Fibroblast of peridontal ligament (primary cell): ENCODE data around the gene PER2.
A peak's percentile ranks its signal among the peaks of the same experiment; 100 is the strongest.
"Not testable (repeated sequence)": the region's sequence is repeated elsewhere in the genome, so short reads cannot be mapped to it uniquely, and the experiment has no call there.

Experiments
- DNase-seq: peaks from one replicate; pipeline ENCODE4 v3.0.0-alpha.2; 2010; ENCODE audit errors: extremely low read depth

PER2 gene

GRCh38 chr2:238287737-238288649 is at the start of gene PER2:
PER2 (minus strand) TSS chr2:238288610; CDS start chr2:238277936, 10,674 bp downstream.
- DNase-seq = peak; percentile 85

GRCh38 chr2:238337846-238338245 is 49.4 kb upstream of the PER2 start:
- DNase-seq = no peak

- DNase-seq = no peak
Measured at GRCh38 chr2:238336793-238337444, 48.5 kb upstream of the PER2 start.

GRCh38 chr2:238336151-238336550 is 47.7 kb upstream of the PER2 start:
- DNase-seq = no peak

- DNase-seq = not testable (repeated sequence)
Measured at GRCh38 chr2:238335591-238335990, 47.2 kb upstream of the PER2 start.

GRCh38 chr2:238334885-238335284 is 46.5 kb upstream of the PER2 start:
- no peak for DNase-seq

- no peak for DNase-seq
Measured at GRCh38 chr2:238331916-238332315, 43.5 kb upstream of the PER2 start.

- DNase-seq = no peak
Measured at GRCh38 chr2:238330391-238330790, 42.0 kb upstream of the PER2 start.

- no peak for DNase-seq
Measured at GRCh38 chr2:238327751-238328150, 39.3 kb upstream of the PER2 start.

GRCh38 chr2:238326801-238327365 is 38.5 kb upstream of the PER2 start:
- no peak for DNase-seq

- no peak for DNase-seq
Measured at GRCh38 chr2:238325694-238326093, 37.3 kb upstream of the PER2 start.

- not testable (repeated sequence) for DNase-seq
Measured at GRCh38 chr2:238324248-238324647, 35.8 kb upstream of the PER2 start.

- DNase-seq = no peak
Measured at GRCh38 chr2:238322001-238322411, 33.6 kb upstream of the PER2 start.

- DNase-seq = no peak
Measured at GRCh38 chr2:238321467-238321866, 33.1 kb upstream of the PER2 start.

GRCh38 chr2:238320648-238321281 is 32.4 kb upstream of the PER2 start:
- DNase-seq = no peak

- peak; percentile 86 for DNase-seq
Measured at GRCh38 chr2:238320246-238320647, 31.8 kb upstream of the PER2 start, which contains the start of gene TRAF3IP1. TRAF3IP1 (plus strand) TSS chr2:238320518; CDS start chr2:238320663, 145 bp downstream.

- DNase-seq = no peak
Measured at GRCh38 chr2:238315031-238315595, 26.7 kb upstream of the PER2 start.

GRCh38 chr2:238314576-238314975 is 26.2 kb upstream of the PER2 start:
- DNase-seq = no peak

- DNase-seq = no peak
Measured at GRCh38 chr2:238313991-238314350, 25.6 kb upstream of the PER2 start.

- DNase-seq = no peak
Measured at GRCh38 chr2:238313289-238313990, 25.0 kb upstream of the PER2 start.

GRCh38 chr2:238310721-238311120 is 22.3 kb upstream of the PER2 start:
- DNase-seq = not testable (repeated sequence)
